C1 segment of cervical spinal cord (tissue), 14 donors: ENCODE results near the gene ANO9.
A peak's percentile ranks its signal among the peaks of the same experiment; 100 is the strongest.

ENCODE experiments used
- DNase-seq, 14 donors: peaks; one replicate each; lab custom pipeline; 2025; lab: John Stamatoyannopoulos, UW

ANO9 gene

DNA sequence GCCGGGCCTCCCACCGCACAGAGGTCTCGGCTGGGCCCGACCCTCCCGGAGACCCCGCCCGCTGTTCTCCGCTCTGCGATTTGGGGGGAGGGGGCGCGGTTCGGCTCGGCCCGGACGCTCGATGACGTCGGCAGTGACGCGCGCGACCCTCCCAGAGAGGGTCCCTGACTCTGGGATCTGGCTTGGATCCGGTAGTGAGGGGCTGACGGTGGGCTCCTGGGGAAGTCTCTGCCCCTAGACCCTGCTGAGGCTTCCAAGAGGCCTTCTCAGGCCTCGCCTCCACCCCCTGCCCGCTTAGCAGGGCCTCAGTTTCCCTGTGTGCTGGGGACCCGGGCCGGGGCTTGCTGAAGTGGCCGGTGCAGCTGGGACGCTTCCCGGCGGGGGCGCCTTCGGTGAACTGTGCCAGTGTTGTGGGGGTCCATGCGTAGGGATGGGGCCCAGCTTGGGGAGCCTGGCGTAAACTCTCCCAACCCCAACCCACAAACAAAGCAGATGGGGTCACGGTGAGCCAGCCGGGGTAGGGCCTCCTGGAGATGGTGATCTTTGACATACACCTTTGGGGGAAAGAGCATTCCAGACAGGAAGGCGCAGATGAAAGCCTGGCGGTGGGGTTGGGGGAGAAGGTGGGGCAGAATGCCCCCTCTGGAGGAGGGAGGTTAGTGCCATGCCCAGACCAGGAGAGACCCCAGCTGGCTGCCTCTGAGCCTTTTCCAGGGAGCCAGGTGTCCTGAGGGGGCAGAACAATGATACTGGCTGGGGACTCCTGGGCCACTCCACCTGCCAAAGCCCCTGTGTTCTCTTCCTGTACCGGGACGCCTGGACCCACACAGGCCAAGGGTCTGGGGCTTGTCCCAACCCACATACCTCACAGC lies 71.5 kb downstream of the ANO9 start:
- no peak for DNase-seq

GRCh38 chr11:369336-370018 lies 72.3 kb downstream of the ANO9 start, which contains the start of gene B4GALNT4:
Gene B4GALNT4, plus strand, starts transcription at chr11:369499. Its CDS starts 305 bp downstream, at chr11:369804.
- DNase-seq, result peak in 8 of 14 donors; percentile 20 to 67 (median 38)

GRCh38 chr11:368414-369335 lies 73.1 kb downstream of the ANO9 start:
- DNase-seq, result peak in 6 of 14 donors; percentile 14 to 63 (median 40)

DNA sequence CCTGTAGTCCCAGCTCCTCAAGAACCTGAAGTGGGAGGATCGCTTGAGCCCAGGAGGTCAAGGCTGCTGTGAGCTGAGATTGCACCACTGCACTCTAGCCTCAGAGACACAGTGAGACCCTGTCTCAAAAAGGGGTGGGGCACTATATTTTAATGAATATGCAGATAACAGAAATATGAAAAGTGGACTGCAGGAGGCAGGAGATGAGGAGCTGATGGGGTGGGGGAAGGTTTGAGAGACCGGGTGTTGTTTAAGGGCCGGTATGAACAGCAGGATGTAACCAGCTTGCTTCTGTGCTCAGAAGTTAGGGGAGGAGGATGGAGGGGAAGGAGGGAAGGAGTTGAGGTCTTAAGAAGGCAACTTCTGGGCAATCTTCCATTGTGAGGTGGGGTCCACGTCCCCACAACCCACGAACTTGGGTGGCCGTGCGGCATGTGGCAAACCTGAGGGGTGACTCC lies 73.8 kb downstream of the ANO9 start:
- DNase-seq, result no peak
